ENCODE data around the gene ACOT4. TPM values are rescaled to one million over a fixed set of nuclear protein-coding genes. Genes with fewer than 3 reads are reported as not detected.

ACOT4 gene
- total RNA-seq, 2 donors from 2014 or later, result 1.9 to 2.1 TPM

- Histone ChIP-seq H3K4me3 (no peak overlapping the region), H3K27ac (no peak overlapping the region), H3K4me1 (replicated peaks) (no peaks in the 10 kb centered on the region), H3K9me3 (no peaks in the 10 kb centered on the region), H3K36me3 (no peaks in the 10 kb centered on the region), H3K27me3 (replicated peaks; ENCODE audit: insufficient read depth) (no peaks in the 10 kb centered on the region)
- DNase-seq (ENCODE audit: low spot score), result no peak
- 86% methylated on average over 3 of the region's 3 CpGs for WGBS
- no peak for TF ChIP-seq CTCF (IDR thresholded peaks at IDR 0.05)
- no peak for TF ChIP-seq POLR2AphosphoS5 (IDR thresholded peaks at IDR 0.05)
- TF ChIP-seq POLR2A (IDR thresholded peaks at IDR 0.05), result no peak
- intact Hi-C loops (cut with DNase I), result no loop called here
These were observed 14.6 kb downstream of the ACOT4 start for GRCh38 chr14:73606271-73606670.

GRCh38 chr14:73607241-73607640 lies 15.6 kb downstream of the ACOT4 start:
- no peaks in the 10 kb centered on the region for H3K4me1 ChIP-seq (replicated peaks)
- DNase-seq (ENCODE audit: low spot score), result no peak
- no peak overlapping the region for H3K27ac ChIP-seq
- H3K36me3 ChIP-seq, result no peaks in the 10 kb centered on the region
- no peak overlapping the region for H3K4me3 ChIP-seq
- no peaks in the 10 kb centered on the region for H3K27me3 ChIP-seq (replicated peaks; ENCODE audit: insufficient read depth)
- intact Hi-C loops (cut with DNase I), result no loop called here
- TF ChIP-seq POLR2A (IDR thresholded peaks at IDR 0.05) (no peak), POLR2AphosphoS5 (IDR thresholded peaks at IDR 0.05) (no peak), CTCF (IDR thresholded peaks at IDR 0.05) (no peak)
- H3K9me3 ChIP-seq, result no peaks in the 10 kb centered on the region
- WGBS, result 84% methylated on average over 1 of the region's 1 CpG

- intact Hi-C loops (cut with DNase I), result loop anchor here (5.0 kb wide), 1 partner anchor 43 kb away; the partner anchor contains the start of gene ACOT2
- no peak overlapping the region for H3K27ac ChIP-seq
- no peak for DNase-seq (ENCODE audit: low spot score)
- no peaks in the 10 kb centered on the region for H3K4me1 ChIP-seq (replicated peaks)
- no peaks in the 10 kb centered on the region for H3K9me3 ChIP-seq
- no peak for TF ChIP-seq POLR2AphosphoS5 (IDR thresholded peaks at IDR 0.05)
- TF ChIP-seq CTCF (IDR thresholded peaks at IDR 0.05), result no peak
- no peak for TF ChIP-seq POLR2A (IDR thresholded peaks at IDR 0.05)
- no peaks in the 10 kb centered on the region for H3K36me3 ChIP-seq
- no peaks in the 10 kb centered on the region for H3K27me3 ChIP-seq (replicated peaks; ENCODE audit: insufficient read depth)
- no peak overlapping the region for H3K4me3 ChIP-seq
- WGBS, result 37% methylated on average over 2 of the region's 2 CpGs
These were observed 19.0 kb downstream of the ACOT4 start for GRCh38 chr14:73610687-73611086.

GRCh38 chr14:73612339-73613045 lies 20.8 kb downstream of the ACOT4 start, which contains the start of gene ACOT6:
ACOT6 (plus strand) TSS chr14:73612517; CDS start chr14:73612572, 55 bp downstream.
- TF ChIP-seq POLR2A (IDR thresholded peaks at IDR 0.05), result peak; percentile 42
- peak; percentile 35 for TF ChIP-seq POLR2AphosphoS5 (IDR thresholded peaks at IDR 0.05)
- peak in 1 of 4 experiments; percentile 5 for TF ChIP-seq CTCF (IDR thresholded peaks at IDR 0.05)

GRCh38 chr14:73613046-73613383 lies 21.3 kb downstream of the ACOT4 start:
- no peaks in the 10 kb centered on the region for H3K4me1 ChIP-seq (replicated peaks)
- intact Hi-C loops (cut with DNase I), result loop anchor here (5.0 kb wide), 1 partner anchor 46 kb away; the partner anchor contains the start of gene ACOT2
- no peak for DNase-seq (ENCODE audit: low spot score)
- H3K9me3 ChIP-seq, result no peaks in the 10 kb centered on the region
- peak overlapping the region; percentile 45 to 46 for H3K4me3 ChIP-seq
- no peaks in the 10 kb centered on the region for H3K27me3 ChIP-seq (replicated peaks; ENCODE audit: insufficient read depth)
- peak overlapping the region; percentile 71 to 77 for H3K27ac ChIP-seq
- WGBS, result 3% methylated on average over 9 of the region's 13 CpGs
- TF ChIP-seq CTCF (IDR thresholded peaks at IDR 0.05) (no peak), POLR2A (IDR thresholded peaks at IDR 0.05) (no peak), POLR2AphosphoS5 (IDR thresholded peaks at IDR 0.05) (no peak)
- H3K36me3 ChIP-seq, result no peaks in the 10 kb centered on the region

More at GRCh38 chr14:73612339-73613045, 20.8 kb downstream of the ACOT4 start, which contains the start of gene ACOT6:
- Histone ChIP-seq H3K9me3 (no peaks in the 10 kb centered on the region), H3K27ac (peak within 1 kb of the TSS; percentile 71 to 77), H3K4me3 (peak within 1 kb of the TSS; percentile 45 to 46), H3K36me3 (no peaks in the 10 kb centered on the region), H3K27me3 (replicated peaks; ENCODE audit: insufficient read depth) (no peaks in the 10 kb centered on the region), H3K4me1 (replicated peaks) (no peaks in the 10 kb centered on the region)
- peak; percentile 54 for DNase-seq (ENCODE audit: low spot score)
- intact Hi-C loops (cut with DNase I), result loop anchor here (5.0 kb wide), 1 partner anchor 45 kb away; the partner anchor contains the start of gene ACOT2
- WGBS, result 2% methylated on average over 63 of the region's 84 CpGs

All from prostate gland (tissue), 2 donors.